Measurements from ENCODE around the gene SLC48A1. TPM values are rescaled to one million over a fixed set of nuclear protein-coding genes. Genes with fewer than 3 reads are reported as not detected.
A peak's percentile ranks its signal among the peaks of the same experiment; 100 is the strongest.

The SLC48A1 gene
- total RNA-seq, 1 experiment from 2014 or later, result 37.5 TPM

GRCh38 chr12:47763481-47764346 lies 9.3 kb upstream of the SLC48A1 start:
- H3K27me3 ChIP-seq (replicated peaks; ENCODE audit: control insufficient read depth, insufficient read depth, low read length), result no peaks in the 10 kb centered on the region
- peaks cover 21% of the 10 kb centered on the region for H3K4me1 ChIP-seq
- H3K9me3 ChIP-seq, result no peaks in the 10 kb centered on the region
- no peaks in the 10 kb centered on the region for H3K36me3 ChIP-seq (ENCODE audit: control insufficient read depth, insufficient read depth, low read length)
- no TSS peak for BruUV-seq (replicated peaks)
- ChIA-PET CTCF (interaction anchor here (1.2 kb wide), 1 partner anchor 27 kb away, joined by 3 read pairs; no protein-coding TSS in a partner anchor), POLR2A (no interaction called here)
- Mint-ChIP-seq H3K36me3 (ENCODE audit: insufficient read depth, unreplicated experiment) (no peaks in the 10 kb centered on the region), H3K4me1 (ENCODE audit: low read depth, unreplicated experiment) (no peaks in the 10 kb centered on the region), H3K9me3 (ENCODE audit: unreplicated experiment) (no peaks in the 10 kb centered on the region), H3K4me3 (ENCODE audit: unreplicated experiment) (no peak overlapping the region), H3K27me3 (ENCODE audit: insufficient read depth, unreplicated experiment) (no peaks in the 10 kb centered on the region), H3K27ac (ENCODE audit: unreplicated experiment) (no peak overlapping the region)
- intact Hi-C loops (cut with micrococcal nuclease; ENCODE audit: unreplicated experiment), result no loop called here
- DNase-seq, result no peak
- no peak for TF ChIP-seq CTCF (IDR thresholded peaks at IDR 0.05; ENCODE audit: insufficient read depth in 1 of 2, low read depth in 1 of 2, low read length in 1 of 2, severe bottlenecking in 1 of 2, unreplicated experiment in 1 of 2)
- no peak overlapping the region for H3K4me3 ChIP-seq (ENCODE audit: low read depth, low read length)

- Mint-ChIP-seq H3K36me3 (ENCODE audit: insufficient read depth, unreplicated experiment) (no peaks in the 10 kb centered on the region), H3K9me3 (ENCODE audit: unreplicated experiment) (no peaks in the 10 kb centered on the region), H3K4me3 (ENCODE audit: unreplicated experiment) (no peak overlapping the region), H3K27me3 (ENCODE audit: insufficient read depth, unreplicated experiment) (no peaks in the 10 kb centered on the region), H3K4me1 (ENCODE audit: low read depth, unreplicated experiment) (no peaks in the 10 kb centered on the region), H3K27ac (ENCODE audit: unreplicated experiment) (no peak overlapping the region)
- DNase-seq, result no peak
- no peak for TF ChIP-seq CTCF (IDR thresholded peaks at IDR 0.05; ENCODE audit: insufficient read depth in 1 of 2, low read depth in 1 of 2, low read length in 1 of 2, severe bottlenecking in 1 of 2, unreplicated experiment in 1 of 2)
- peaks cover 32% of the 10 kb centered on the region for H3K4me1 ChIP-seq
- no peak overlapping the region for H3K4me3 ChIP-seq (ENCODE audit: low read depth, low read length)
- no peaks in the 10 kb centered on the region for H3K27me3 ChIP-seq (replicated peaks; ENCODE audit: control insufficient read depth, insufficient read depth, low read length)
- no TSS peak for BruUV-seq (replicated peaks)
- CTCF ChIA-PET, result interaction anchor here (0.7 to 6.5 kb wide), 13 partner anchors 8 to 72 kb away, joined by 3 to 155 read pairs (median 7); partner anchors contain the start of genes RAPGEF3 and RPAP3
- POLR2A ChIA-PET, result no interaction called here
- H3K36me3 ChIP-seq (ENCODE audit: control insufficient read depth, insufficient read depth, low read length), result no peaks in the 10 kb centered on the region
- intact Hi-C loops (cut with micrococcal nuclease; ENCODE audit: unreplicated experiment), result loop anchor here (1.0 kb wide), 1 partner anchor 22 kb away; no protein-coding TSS in a partner anchor
- H3K9me3 ChIP-seq, result no peaks in the 10 kb centered on the region
Measured at GRCh38 chr12:47766502-47767215, 6.4 kb upstream of the SLC48A1 start.

GRCh38 chr12:47767216-47767724 lies 5.8 kb upstream of the SLC48A1 start:
- Histone ChIP-seq H3K36me3 (ENCODE audit: control insufficient read depth, insufficient read depth, low read length) (no peaks in the 10 kb centered on the region), H3K27me3 (replicated peaks; ENCODE audit: control insufficient read depth, insufficient read depth, low read length) (no peaks in the 10 kb centered on the region), H3K4me3 (ENCODE audit: low read depth, low read length) (no peak overlapping the region), H3K4me1 (peaks cover 34% of the 10 kb centered on the region), H3K9me3 (no peaks in the 10 kb centered on the region)
- DNase-seq, result peak; percentile 68 to 75
- Mint-ChIP-seq H3K27me3 (ENCODE audit: insufficient read depth, unreplicated experiment) (no peaks in the 10 kb centered on the region), H3K9me3 (ENCODE audit: unreplicated experiment) (no peaks in the 10 kb centered on the region), H3K4me3 (ENCODE audit: unreplicated experiment) (no peak overlapping the region), H3K27ac (ENCODE audit: unreplicated experiment) (peak overlapping the region; percentile 65), H3K4me1 (ENCODE audit: low read depth, unreplicated experiment) (peaks cover 2% of the 10 kb centered on the region), H3K36me3 (ENCODE audit: insufficient read depth, unreplicated experiment) (peaks cover under 1% of the 10 kb centered on the region)
- TF ChIP-seq CTCF (IDR thresholded peaks at IDR 0.05; ENCODE audit: insufficient read depth in 1 of 2, low read depth in 1 of 2, low read length in 1 of 2, severe bottlenecking in 1 of 2, unreplicated experiment in 1 of 2), result peak; percentile 50 to 75
- POLR2A ChIA-PET, result no interaction called here
- intact Hi-C loops (cut with micrococcal nuclease; ENCODE audit: unreplicated experiment), result loop anchor here (1.0 kb wide), 1 partner anchor 23 kb away; no protein-coding TSS in a partner anchor
- CTCF ChIA-PET, result interaction anchor here (0.7 to 6.5 kb wide), 16 partner anchors 8 to 71 kb away, joined by 3 to 155 read pairs (median 6); partner anchors contain the start of genes RAPGEF3 and RPAP3
- BruUV-seq (replicated peaks), result no TSS peak

Measured in Caco-2 (cell line).